H1 (cell line): Measurements from ENCODE around the gene GTF2H2. TPM values are rescaled to one million over a fixed set of nuclear protein-coding genes. Genes with fewer than 3 reads are reported as not detected.
"Not testable (repeated sequence)": the region's sequence is repeated elsewhere in the genome, so short reads cannot be mapped to it uniquely, and the experiment has no call there.

Experiments
- CTCF ChIA-PET: fragments of 300-600 bp; sonication (Branson Sonifier 250); formaldehyde crosslinking; loops from one replicate; lab custom pipeline; 2021; ENCODE audit not compliant: partially characterized antibody; lab: Charles Lee
- POLR2A ChIA-PET: fragments of 300-600 bp; sonication (Branson Sonifier 250); formaldehyde crosslinking; loops from one replicate; lab custom pipeline; 2021; ENCODE audit warnings: inconsistent platforms; ENCODE audit not compliant: partially characterized antibody; lab: Charles Lee
- DNase-seq, 2 experiments: peaks; one replicate each; pipeline versions ENCODE4 v3.0.0 to v3.0.0-alpha.2; 2010 to 2022; ENCODE audit warnings: low spot score in 2 of 2, low read depth in 1 of 2, mixed read lengths in 1 of 2
- FAIRE-seq: peaks from 2 replicates; lab custom pipeline; 2011; peaks lifted over from hg19 to GRCh38; lab: Jason Lieb, UNC
- H2AFZ ChIP-seq: 2 replicates; pipeline ENCODE4 v1.8.1; 2012; ENCODE audit warnings: low read length, inconsistent platforms
- H2AK5ac ChIP-seq: 2 replicates; pipeline ENCODE4 v1.6.1; 2013; ENCODE audit warnings: low read depth, low read length
- H2BK120ac ChIP-seq: replicated peaks from 2 replicates; pipeline ENCODE3; 2013; ENCODE audit warnings: low read depth, low read length, inconsistent platforms
- H2BK12ac ChIP-seq: 2 replicates; pipeline ENCODE4 v1.6.1; 2013; ENCODE audit warnings: low read depth, low read length
- H2BK15ac ChIP-seq: 2 replicates; pipeline ENCODE4 v1.6.1; 2013; ENCODE audit warnings: low read length
- H2BK20ac ChIP-seq: 2 replicates; pipeline ENCODE4 v1.6.1; 2013; ENCODE audit warnings: low read length
- H2BK5ac ChIP-seq: 2 replicates; pipeline ENCODE4 v1.6.1; 2013; ENCODE audit warnings: low read depth, low read length
- H3K14ac ChIP-seq: 2 replicates; pipeline ENCODE4 v1.6.1; 2013; ENCODE audit warnings: inconsistent platforms; ENCODE audit not compliant: insufficient read length
- H3K18ac ChIP-seq: 2 replicates; pipeline ENCODE4 v1.6.1; 2013; ENCODE audit warnings: low read length; ENCODE audit errors: extremely low read depth
- H3K23ac ChIP-seq: 2 replicates; pipeline ENCODE4 v1.6.1; 2013; ENCODE audit warnings: inconsistent platforms; ENCODE audit not compliant: insufficient read length
- H3K23me2 ChIP-seq: 2 replicates; pipeline ENCODE4 v1.6.1; 2013; ENCODE audit warnings: low read depth, low read length
- H3K27ac ChIP-seq: 2 replicates; pipeline ENCODE4 v1.6.1; 2011; ENCODE audit warnings: low read depth, low read length, inconsistent platforms
- H3K27me3 ChIP-seq, 4 experiments: replicated peaks in 1 of 4; 1 replicate in 1 of 4; 2 replicates in 3 of 4; pipeline versions ENCODE4 v1.6.1 to v1.8.1; 2011 to 2013; ENCODE audit warnings: low read length in 3 of 4, mild to moderate bottlenecking in 3 of 4, inconsistent platforms in 2 of 4, mixed read lengths in 2 of 4, moderate library complexity in 1 of 4; ENCODE audit not compliant: control insufficient read depth in 3 of 4, insufficient read depth in 3 of 4; ENCODE audit errors: extremely low read depth in 1 of 4
- H3K36me3 ChIP-seq, 4 experiments: 2 replicates each; pipeline versions ENCODE4 v1.6.1 to v1.8.1; 2011 to 2013; ENCODE audit warnings: mild to moderate bottlenecking in 4 of 4, low read length in 3 of 4, moderate library complexity in 2 of 4, control low read depth in 1 of 4, inconsistent platforms in 1 of 4; ENCODE audit not compliant: insufficient read depth in 4 of 4, control insufficient read depth in 2 of 4
- H3K4ac ChIP-seq: replicated peaks from 2 replicates; pipeline ENCODE3; 2013; ENCODE audit warnings: low read length, low read depth, mixed read lengths, inconsistent platforms; ENCODE audit not compliant: insufficient read length
- H3K4me1 ChIP-seq, 4 experiments: replicated peaks in 1 of 4; 1 replicate in 1 of 4; 2 replicates in 3 of 4; pipeline versions ENCODE4 v1.6.1 to v1.8.1; 2011 to 2013; ENCODE audit warnings: low read length in 3 of 4, inconsistent platforms in 2 of 4, mixed read lengths in 1 of 4; ENCODE audit not compliant: insufficient read depth in 4 of 4, control insufficient read depth in 3 of 4
- H3K4me2 ChIP-seq, 2 experiments: 2 replicates each; pipeline versions ENCODE4 v1.6.1 to v1.8.1; 2011 to 2013; ENCODE audit warnings: low read depth in 2 of 2, low read length in 2 of 2, control low read depth in 1 of 2, inconsistent platforms in 1 of 2, mild to moderate bottlenecking in 1 of 2; ENCODE audit not compliant: insufficient read depth in 1 of 2
- H3K4me3 ChIP-seq, 4 experiments: fragments of 200-600, 300-600 bp in 1 of 4; sonication (generic), shearing (Covaris generic), sonication (Bioruptor Twin) in 1 of 4; 2 replicates each; pipeline versions ENCODE4 v1.5.1 to v1.8.1; 2011 to 2016; ENCODE audit warnings: low read length in 4 of 4, low read depth in 3 of 4, control low read depth in 2 of 4, inconsistent platforms in 2 of 4, mild to moderate bottlenecking in 2 of 4, mixed read lengths in 1 of 4, moderate library complexity in 1 of 4; ENCODE audit not compliant: insufficient read depth in 2 of 4; ENCODE audit errors: extremely low read depth in 1 of 4
- H3K56ac ChIP-seq: replicated peaks from 2 replicates; pipeline ENCODE3; 2013; ENCODE audit warnings: low read depth, mild to moderate bottlenecking, mixed read lengths, low read length, inconsistent platforms; ENCODE audit not compliant: insufficient read length
- H3K79me1 ChIP-seq: 2 replicates; pipeline ENCODE4 v1.6.1; 2013; ENCODE audit warnings: low read depth, low read length, control low read depth
- H3K79me2 ChIP-seq, 2 experiments: 2 replicates each; pipeline versions ENCODE4 v1.6.1 to v1.8.1; 2012 to 2013; ENCODE audit warnings: low read length in 2 of 2, mild to moderate bottlenecking in 2 of 2, inconsistent platforms in 1 of 2; ENCODE audit not compliant: insufficient read depth in 2 of 2, control insufficient read depth in 1 of 2
- H3K9ac ChIP-seq, 4 experiments: replicated peaks in 1 of 4; 1 replicate in 1 of 4; 2 replicates in 3 of 4; pipeline versions ENCODE4 v1.6.1 to v1.8.1; 2011 to 2013; ENCODE audit warnings: low read depth in 3 of 4, low read length in 3 of 4, control low read depth in 2 of 4, mild to moderate bottlenecking in 2 of 4, moderate library complexity in 2 of 4, inconsistent platforms in 1 of 4; ENCODE audit errors: extremely low read depth in 1 of 4
- H3K9me3 ChIP-seq, 2 experiments: 2 replicates each; pipeline versions ENCODE4 v1.6.1 to v1.8.1; 2012 to 2013; ENCODE audit warnings: mild to moderate bottlenecking in 2 of 2, moderate library complexity in 2 of 2, control low read depth in 1 of 2, inconsistent platforms in 1 of 2, low read depth in 1 of 2, low read length in 1 of 2, mixed read lengths in 1 of 2; ENCODE audit not compliant: insufficient read depth in 2 of 2
- H4K20me1 ChIP-seq, 2 experiments: replicated peaks in 1 of 2; 2 replicates each; pipeline versions ENCODE3 to v1.8.1; 2011 to 2013; ENCODE audit warnings: inconsistent platforms in 2 of 2, low read length in 2 of 2, mild to moderate bottlenecking in 1 of 2; ENCODE audit not compliant: insufficient read depth in 2 of 2, control insufficient read depth in 1 of 2
- H4K5ac ChIP-seq: 2 replicates; pipeline ENCODE4 v1.6.1; 2013; ENCODE audit warnings: low read length, low read depth, mixed read lengths, inconsistent platforms; ENCODE audit not compliant: insufficient read length
- H4K8ac ChIP-seq: 2 replicates; pipeline ENCODE4 v1.8.0; 2013; ENCODE audit warnings: mild to moderate bottlenecking, moderate library complexity, low read length, inconsistent platforms; ENCODE audit not compliant: insufficient read depth; ENCODE audit errors: extremely low read depth
- H4K91ac ChIP-seq: replicated peaks from 2 replicates; pipeline ENCODE3; 2013; ENCODE audit warnings: low read length, mixed read lengths, inconsistent platforms; ENCODE audit not compliant: insufficient read length
- WGBS, 2 experiments: shearing (Covaris generic) in 1 of 2; methylation state at CpG; one replicate each; pipeline versions ENCODE4 v1.1.6 to v1.1.7; 2013 to 2015; ENCODE audit warnings: low lambda C conversion rate in 2 of 2, mixed read lengths in 2 of 2, inconsistent platforms in 1 of 2, low coverage in 1 of 2, missing lambda C conversion rate in 1 of 2; ENCODE audit not compliant: insufficient replicate concordance in 2 of 2, insufficient coverage in 1 of 2, insufficient read length in 1 of 2; ENCODE audit errors: extremely low coverage in 1 of 2, missing lambda C conversion rate in 1 of 2; 5-methylcytosine and 5-hydroxymethylcytosine counted together
- long read RNA-seq, 2 experiments: library from RNA in 1 of 2; library from capped mRNA in 1 of 2; stranded (forward); transcript quantifications; one replicate each; pipeline ENCODE4 v2.0.0, GENCODE V29; 2021; ENCODE audit warnings: inconsistent platforms in 1 of 2
- polyA minus RNA-seq, 3 experiments: library from RNA; depleted of rRNA, polyadenylated mRNA; stranded (reverse); fragments of >200 nt; gene quantifications; 1 replicate in 2 of 3; 2 replicates in 1 of 3; pipeline ENCODE4 v1.2.3, GENCODE V29; 2011
- polyA plus RNA-seq, 7 experiments: library from polyadenylated mRNA; depleted of rRNA in 3 of 7; stranded (reverse) in 5 of 7; unstranded in 2 of 7; fragments of >200 nt in 5 of 7; fragments of 200-250 nt in 2 of 7; gene quantifications; 1 replicate in 5 of 7; 2 replicates in 1 of 7; 4 replicates in 1 of 7; pipeline versions ENCODE4 v1.2.1 to v1.2.3, GENCODE V29; 2011 to 2013; ENCODE audit warnings: missing spikeins in 2 of 7, mixed read lengths in 2 of 7
- total RNA-seq: library from RNA; stranded (reverse); fragmentation: NEBNext Ultra II Directional; extraction: Animal tissue kit (Norgen Biotek cat#: 25700); gene quantifications from 2 replicates; pipeline ENCODE4 v1.2.1, GENCODE V29; 2021

GTF2H2 gene
- total RNA-seq = 41.9 and 42.3 TPM in 2 replicates
- 6.8 and 12.4 TPM in 2 replicates for polyA plus RNA-seq (2011; rRNA removed)
- 17.2 TPM for polyA plus RNA-seq (2011; cell fraction: cytosol; rRNA removed)
- 6.6 TPM for polyA plus RNA-seq (2011; cell fraction: nucleus; rRNA removed)
- 16.7 to 23.8 TPM (median 20.5 TPM) in 4 replicates for polyA plus RNA-seq (2012, experiment 1 of 2)
- polyA plus RNA-seq (2012, experiment 2 of 2) = 6.2 TPM
- 27.6 TPM for polyA plus RNA-seq (2013, experiment 1 of 2)
- polyA plus RNA-seq (2013, experiment 2 of 2) = 26.3 TPM
- 19.8 and 22.3 TPM in 2 replicates for polyA minus RNA-seq (2011; rRNA and poly(A)+ RNA removed)
- 7.0 TPM for polyA minus RNA-seq (2011; cell fraction: cytosol; rRNA and poly(A)+ RNA removed)
- polyA minus RNA-seq (2011; cell fraction: nucleus; rRNA and poly(A)+ RNA removed) = 28.1 TPM
- long read RNA-seq, experiment 1, full-length matches to known transcripts = 1 of 35 reads
- long read RNA-seq, experiment 1, partial matches to known transcripts = 22 of 35 reads
- long read RNA-seq, experiment 1, other reads (novel, unspliced or antisense) = 12 of 35 reads
- long read RNA-seq, experiment 2, full-length matches to known transcripts = 21 of 79 reads
- long read RNA-seq, experiment 2, partial matches to known transcripts = 32 of 79 reads
- long read RNA-seq, experiment 2, other reads (novel, unspliced or antisense) = 26 of 79 reads

GRCh38 chr5:71067262-71067928 is at the start of gene GTF2H2:
GTF2H2 (minus strand) TSS chr5:71067676; CDS start chr5:71062763, 4,913 bp downstream.
- CTCF ChIA-PET, H3K36me3 ChIP-seq, H4K8ac ChIP-seq, FAIRE-seq, H3K4me1 ChIP-seq, H3K9ac ChIP-seq, H3K4ac ChIP-seq, H3K79me1 ChIP-seq, H4K91ac ChIP-seq, H2AFZ ChIP-seq, H3K4me2 ChIP-seq, H2BK120ac ChIP-seq, POLR2A ChIA-PET, H3K27me3 ChIP-seq, H3K4me3 ChIP-seq, H4K20me1 ChIP-seq, H2BK15ac ChIP-seq, DNase-seq, H2BK5ac ChIP-seq, H3K79me2 ChIP-seq, H3K23me2 ChIP-seq, H4K5ac ChIP-seq, H3K56ac ChIP-seq, H2BK12ac ChIP-seq, H2AK5ac ChIP-seq, H2BK20ac ChIP-seq, H3K9me3 ChIP-seq, H3K27ac ChIP-seq, H3K14ac ChIP-seq, H3K23ac ChIP-seq, H3K18ac ChIP-seq: not testable (repeated sequence)
- WGBS, 2 experiments = no CpG with 5 or more reads among the region's 46 CpGs
